ENCODE measurements around the gene TMEM200A. TPM values are rescaled to one million over a fixed set of nuclear protein-coding genes. Genes with fewer than 3 reads are reported as not detected.

TMEM200A gene
- total RNA-seq, 1 donor from 2014 or later: 11.3 TPM

DNA sequence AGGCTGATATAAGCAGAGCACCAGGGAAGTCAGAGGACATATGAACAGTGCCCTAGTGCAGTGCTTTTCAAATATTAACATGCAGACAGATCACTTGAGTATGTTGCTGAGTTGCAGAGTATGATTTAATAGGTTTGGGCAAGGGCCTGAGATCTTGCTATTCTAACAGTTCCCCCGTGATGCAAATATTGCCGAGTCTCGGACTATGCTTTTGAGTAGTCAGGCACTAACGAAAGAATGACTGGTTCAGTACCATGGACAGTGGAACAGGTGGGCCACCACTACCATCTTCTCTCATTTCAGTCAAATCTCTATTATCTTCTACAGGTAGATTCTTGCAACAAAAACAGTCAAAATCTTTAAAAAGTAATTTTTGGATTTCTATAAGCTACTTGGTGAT lies 3.7 kb upstream of the TMEM200A start:
- peaks cover 9% of the 10 kb centered on the region for H3K4me1 Mint-ChIP-seq
- H3K27ac Mint-ChIP-seq: no peak overlapping the region
- H3K9me3 Mint-ChIP-seq: peaks cover 8% of the 10 kb centered on the region
- DNase-seq (ENCODE audit: low spot score in 2 of 2, unreplicated experiment in 2 of 2): no peak
- no peak overlapping the region for H3K4me3 Mint-ChIP-seq
- TF ChIP-seq, protein P1, sequence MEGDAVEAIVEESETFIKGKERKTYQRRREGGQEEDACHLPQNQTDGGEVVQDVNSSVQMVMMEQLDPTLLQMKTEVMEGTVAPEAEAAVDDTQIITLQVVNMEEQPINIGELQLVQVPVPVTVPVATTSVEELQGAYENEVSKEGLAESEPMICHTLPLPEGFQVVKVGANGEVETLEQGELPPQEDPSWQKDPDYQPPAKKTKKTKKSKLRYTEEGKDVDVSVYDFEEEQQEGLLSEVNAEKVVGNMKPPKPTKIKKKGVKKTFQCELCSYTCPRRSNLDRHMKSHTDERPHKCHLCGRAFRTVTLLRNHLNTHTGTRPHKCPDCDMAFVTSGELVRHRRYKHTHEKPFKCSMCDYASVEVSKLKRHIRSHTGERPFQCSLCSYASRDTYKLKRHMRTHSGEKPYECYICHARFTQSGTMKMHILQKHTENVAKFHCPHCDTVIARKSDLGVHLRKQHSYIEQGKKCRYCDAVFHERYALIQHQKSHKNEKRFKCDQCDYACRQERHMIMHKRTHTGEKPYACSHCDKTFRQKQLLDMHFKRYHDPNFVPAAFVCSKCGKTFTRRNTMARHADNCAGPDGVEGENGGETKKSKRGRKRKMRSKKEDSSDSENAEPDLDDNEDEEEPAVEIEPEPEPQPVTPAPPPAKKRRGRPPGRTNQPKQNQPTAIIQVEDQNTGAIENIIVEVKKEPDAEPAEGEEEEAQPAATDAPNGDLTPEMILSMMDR (IDR thresholded peaks at IDR 0.05; ENCODE audit: unreplicated experiment): no peak
- no peaks in the 10 kb centered on the region for H3K36me3 Mint-ChIP-seq
- peaks cover 22% of the 10 kb centered on the region for H3K27me3 Mint-ChIP-seq (ENCODE audit: low read depth)

DNA sequence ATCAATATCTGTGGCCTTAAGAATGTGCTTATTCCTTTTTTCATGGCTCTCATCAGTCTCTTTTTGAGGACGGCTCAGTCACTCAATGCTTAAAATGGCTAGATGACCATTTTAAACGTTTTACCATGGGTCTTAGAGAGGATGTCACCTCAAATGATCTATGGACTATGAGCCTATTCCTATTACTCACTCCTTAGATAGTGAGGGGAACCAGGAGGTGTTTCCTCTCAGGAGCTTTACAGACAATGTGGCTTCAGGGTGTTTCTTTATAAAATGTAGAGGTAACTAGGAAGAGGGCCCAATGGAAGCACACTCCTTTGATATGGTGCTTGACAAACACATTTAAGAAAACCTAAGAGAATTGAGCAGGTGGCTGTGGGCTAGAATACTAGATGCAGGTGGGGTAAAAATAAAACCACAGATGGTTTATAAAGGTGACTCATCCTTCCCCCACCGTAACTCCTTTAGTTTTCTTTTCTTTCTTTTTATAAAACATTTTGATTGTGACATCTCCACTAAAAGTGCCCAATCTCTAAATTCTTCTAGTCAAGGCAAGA lies 1.5 kb upstream of the TMEM200A start:
- Mint-ChIP-seq H3K36me3 (no peaks in the 10 kb centered on the region), H3K27ac (no peak overlapping the region), H3K9me3 (peaks cover 8% of the 10 kb centered on the region), H3K4me3 (peak overlapping the region; percentile 89), H3K4me1 (peaks cover 14% of the 10 kb centered on the region), H3K27me3 (ENCODE audit: low read depth) (peaks cover 28% of the 10 kb centered on the region)
- no peak for DNase-seq (ENCODE audit: low spot score in 2 of 2, unreplicated experiment in 2 of 2)
- TF ChIP-seq, protein P1 (IDR thresholded peaks at IDR 0.05; ENCODE audit: unreplicated experiment): no peak

DNA sequence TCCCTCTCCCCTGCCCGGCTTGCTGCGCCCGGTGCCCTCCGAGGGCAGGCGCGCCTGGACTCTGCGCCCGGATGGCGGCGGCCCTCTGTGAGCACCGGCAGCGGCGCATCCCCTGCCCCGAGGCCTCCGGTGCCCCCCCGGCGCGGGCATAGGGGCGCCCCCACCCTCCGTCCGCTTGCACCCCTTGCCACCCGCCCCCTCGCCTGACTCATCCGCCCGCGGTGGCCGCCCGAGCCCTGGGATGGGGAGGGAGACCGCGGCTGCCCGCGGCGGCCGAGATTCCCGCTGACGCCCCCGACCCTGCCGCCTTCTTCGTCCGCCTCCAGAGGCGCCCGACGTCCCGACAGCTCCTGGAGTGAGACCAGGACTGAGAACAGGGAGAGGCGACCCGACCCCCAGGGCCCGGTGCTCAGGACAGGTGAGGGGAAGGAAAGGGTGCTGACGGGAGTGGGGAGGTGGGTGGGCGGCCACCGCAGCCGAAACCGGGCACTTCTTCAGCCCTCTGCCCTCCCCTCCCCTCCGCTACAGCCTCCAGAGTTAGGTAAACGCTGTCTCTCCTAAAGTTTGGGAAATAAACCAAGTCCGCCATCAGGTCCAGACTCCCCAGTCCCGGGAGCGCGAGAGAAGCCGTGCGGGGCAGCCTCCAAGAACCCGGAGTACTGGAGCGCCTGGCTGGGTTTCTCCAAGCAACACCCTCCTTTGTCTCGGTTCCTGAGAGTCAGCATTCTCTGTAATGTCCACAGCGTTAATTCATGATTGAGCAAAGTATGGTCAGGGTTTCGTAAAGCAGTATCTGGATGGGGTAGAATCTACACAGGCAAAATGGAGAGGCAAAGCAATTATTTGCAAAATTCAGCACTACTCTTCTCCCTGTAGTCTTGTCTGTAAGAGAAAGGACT lies 539 bp downstream of the TMEM200A start:
- H3K27ac Mint-ChIP-seq: peak overlapping the region; percentile 85
- DNase-seq (ENCODE audit: low spot score in 2 of 2, unreplicated experiment in 2 of 2): peak; percentile 40 to 61

DNA sequence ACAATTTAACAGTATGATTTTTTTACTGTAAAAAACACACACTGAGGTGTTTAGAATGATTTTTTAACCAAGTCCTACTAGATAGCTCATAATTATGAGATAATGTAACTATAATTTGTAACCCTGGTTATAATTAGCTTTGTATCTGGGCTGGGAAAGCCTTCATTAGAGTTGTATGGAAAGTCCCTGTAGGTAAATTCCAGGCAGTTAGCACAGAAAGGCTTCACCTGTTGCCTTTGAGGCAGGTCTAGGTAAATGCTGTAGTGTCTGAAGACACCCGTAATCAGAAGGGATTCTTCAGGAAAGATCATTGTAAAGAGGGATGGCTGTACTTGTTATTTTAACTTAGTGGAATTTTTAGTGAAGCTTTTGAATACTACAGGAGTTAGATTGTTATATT lies 1.9 kb downstream of the TMEM200A start:
- no peak for DNase-seq (ENCODE audit: low spot score in 2 of 2, unreplicated experiment in 2 of 2)
- H3K27ac Mint-ChIP-seq: no peak overlapping the region
- peaks cover 32% of the 10 kb centered on the region for H3K27me3 Mint-ChIP-seq (ENCODE audit: low read depth)
- TF ChIP-seq, protein P1 (IDR thresholded peaks at IDR 0.05; ENCODE audit: unreplicated experiment): no peak
- no peaks in the 10 kb centered on the region for H3K9me3 Mint-ChIP-seq
- H3K36me3 Mint-ChIP-seq: no peaks in the 10 kb centered on the region
- peaks cover 14% of the 10 kb centered on the region for H3K4me1 Mint-ChIP-seq
- H3K4me3 Mint-ChIP-seq: peak overlapping the region; percentile 7

More for the DNA sequence above, 539 bp downstream of the TMEM200A start:
- peaks cover 14% of the 10 kb centered on the region for H3K4me1 Mint-ChIP-seq
- no peaks in the 10 kb centered on the region for H3K9me3 Mint-ChIP-seq
- H3K36me3 Mint-ChIP-seq: no peaks in the 10 kb centered on the region
- peaks cover 32% of the 10 kb centered on the region for H3K27me3 Mint-ChIP-seq (ENCODE audit: low read depth)
- H3K4me3 Mint-ChIP-seq: peak overlapping the region; percentile 89
- TF ChIP-seq, protein P1 (IDR thresholded peaks at IDR 0.05; ENCODE audit: unreplicated experiment): no peak

DNA sequence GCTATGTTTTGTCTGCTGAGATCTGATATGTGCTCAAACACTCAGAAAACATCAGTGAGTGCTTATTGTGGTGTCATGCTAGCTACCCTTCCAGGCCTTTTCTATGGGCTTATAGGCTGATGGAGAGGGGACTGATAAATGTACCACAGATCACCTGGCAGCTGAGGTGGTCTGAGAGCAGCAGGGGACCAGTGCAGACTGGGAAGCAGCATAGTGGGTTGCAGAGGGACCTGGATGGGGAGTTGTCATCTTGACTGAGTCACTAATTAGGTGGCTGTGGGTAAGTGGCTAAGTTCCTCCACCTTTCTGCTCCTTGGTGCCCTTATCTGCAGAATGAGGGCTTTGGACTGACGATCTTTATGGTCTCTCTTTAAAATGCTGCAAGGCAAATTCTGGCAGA lies 2.8 kb downstream of the TMEM200A start:
- H3K27ac Mint-ChIP-seq: no peak overlapping the region
- no peak overlapping the region for H3K4me3 Mint-ChIP-seq
- H3K9me3 Mint-ChIP-seq: no peaks in the 10 kb centered on the region
- H3K27me3 Mint-ChIP-seq (ENCODE audit: low read depth): peaks cover 29% of the 10 kb centered on the region
- H3K36me3 Mint-ChIP-seq: no peaks in the 10 kb centered on the region
- TF ChIP-seq, protein P1 (IDR thresholded peaks at IDR 0.05; ENCODE audit: unreplicated experiment): no peak
- no peak for DNase-seq (ENCODE audit: low spot score in 2 of 2, unreplicated experiment in 2 of 2)
- H3K4me1 Mint-ChIP-seq: peaks cover 14% of the 10 kb centered on the region
